IPS-18a (cell line): ENCODE results near the gene ERMN.
"Not testable (repeated sequence)": the region's sequence is repeated elsewhere in the genome, so short reads cannot be mapped to it uniquely, and the experiment has no call there.

Experiments used
- H3K27ac ChIP-seq: one replicate; pipeline ENCODE4 v1.5.1; 2013; ENCODE audit warnings: low read length
- H3K27me3 ChIP-seq: one replicate; pipeline ENCODE4 v1.6.1; 2013; ENCODE audit warnings: mild to moderate bottlenecking, low read length; ENCODE audit not compliant: control insufficient read depth, insufficient read depth
- H3K36me3 ChIP-seq: one replicate; pipeline ENCODE4 v1.6.1; 2013; ENCODE audit warnings: low read depth, low read length; ENCODE audit not compliant: control insufficient read depth
- H3K4me1 ChIP-seq: one replicate; pipeline ENCODE4 v1.6.1; 2013; ENCODE audit warnings: low read depth, low read length; ENCODE audit not compliant: control insufficient read depth
- H3K4me3 ChIP-seq: one replicate; pipeline ENCODE4 v1.5.1; 2013; ENCODE audit warnings: low read length
- H3K9ac ChIP-seq: one replicate; pipeline ENCODE4 v1.6.1; 2013; ENCODE audit warnings: mild to moderate bottlenecking, low read length, moderate library complexity
- H3K9me3 ChIP-seq: one replicate; pipeline ENCODE4 v1.6.1; 2013; ENCODE audit warnings: low read depth, low read length; ENCODE audit not compliant: control insufficient read depth

Gene ERMN

DNA sequence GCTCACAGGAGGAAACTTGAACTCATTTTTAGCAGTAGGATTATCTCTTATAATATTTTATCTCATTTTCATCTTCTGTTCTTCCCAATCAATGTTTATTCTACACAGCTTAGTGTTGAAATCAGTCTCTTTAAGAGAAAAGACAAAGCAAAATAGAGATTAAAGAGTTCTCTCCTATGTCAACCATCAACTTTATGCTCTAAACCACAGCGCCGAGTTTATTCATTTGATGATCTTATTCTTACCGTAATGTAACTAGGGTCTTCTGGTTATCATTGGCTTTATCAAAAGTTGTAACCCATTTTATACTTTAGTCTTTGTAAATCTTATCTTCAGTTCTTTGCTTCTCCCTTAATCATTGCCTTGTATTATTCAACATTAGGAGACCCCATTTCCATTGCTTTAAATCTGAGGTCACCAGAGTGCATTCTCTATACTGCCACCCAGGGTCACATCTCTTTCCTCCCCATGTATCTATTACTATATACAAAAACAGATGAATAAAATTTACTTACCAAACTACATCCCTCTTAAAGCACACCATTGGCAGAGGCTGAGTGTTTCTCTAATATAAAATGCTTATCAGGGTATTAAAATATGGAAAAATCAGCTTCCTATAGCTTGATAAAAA, 22.8 kb upstream of the ERMN start:
- Histone ChIP-seq H3K4me1 (peaks cover 10% of the 10 kb centered on the region), H3K36me3 (no peaks in the 10 kb centered on the region), H3K4me3 (no peak overlapping the region), H3K27ac (no peak overlapping the region), H3K9me3 (peaks cover 3% of the 10 kb centered on the region), H3K27me3 (no peaks in the 10 kb centered on the region), H3K9ac (no peak overlapping the region)

DNA sequence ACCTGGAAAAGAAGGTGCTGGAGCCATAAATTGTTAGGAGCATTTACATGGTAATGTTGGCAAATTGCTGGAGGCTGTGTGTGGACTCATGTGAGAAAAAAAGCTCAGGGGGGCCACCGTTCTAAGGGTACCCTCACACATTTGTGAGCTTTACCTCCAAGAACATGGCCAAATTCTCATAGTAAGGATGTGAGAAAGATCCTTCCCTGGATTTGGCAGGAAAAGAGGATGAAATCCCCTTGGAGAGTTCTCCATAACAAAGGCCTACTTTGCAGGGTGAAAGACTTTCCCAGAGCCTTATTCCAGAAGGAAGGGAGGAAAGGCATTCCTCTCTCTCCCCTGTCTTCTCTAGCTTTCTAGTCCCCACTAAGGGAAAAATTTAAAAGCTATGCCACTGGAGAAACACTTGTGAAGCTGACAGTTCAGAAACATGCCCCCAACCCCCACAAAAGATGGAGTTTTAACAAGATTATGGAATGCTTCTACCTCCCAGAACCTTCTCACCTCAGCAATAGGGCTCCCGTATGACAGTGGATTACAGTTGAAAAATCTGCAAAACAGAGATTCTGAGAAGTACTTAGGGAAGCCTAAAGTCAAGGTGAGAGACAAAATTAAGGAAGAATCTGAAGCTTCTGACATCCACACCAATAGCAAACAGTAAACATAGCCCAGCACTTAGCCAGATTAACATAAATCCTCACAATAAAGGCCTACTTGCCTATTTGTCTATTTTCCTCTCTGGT, 20.2 kb upstream of the ERMN start:
- H3K27me3 ChIP-seq = no peaks in the 10 kb centered on the region

DNA sequence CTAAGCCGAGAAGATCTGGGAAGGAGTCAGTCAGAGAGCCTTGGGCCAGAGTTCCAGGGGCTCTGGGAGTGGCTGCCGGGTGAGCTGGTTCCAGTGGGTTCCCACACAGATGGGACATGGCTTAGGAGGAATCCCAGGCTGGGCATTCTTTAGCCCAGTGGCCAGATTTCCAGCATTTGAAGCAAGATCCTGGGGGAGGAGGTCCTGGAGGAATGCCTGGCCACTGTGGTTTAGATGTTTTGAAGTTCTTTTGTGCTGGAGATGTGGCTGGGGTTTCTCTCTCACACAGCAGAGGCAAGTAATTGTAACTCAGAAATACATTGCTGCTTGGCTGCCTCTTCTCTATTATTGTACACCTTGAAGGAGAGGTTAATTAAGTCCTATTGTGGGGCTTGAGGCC, 15.8 kb upstream of the ERMN start:
- H3K4me1 ChIP-seq = peaks cover 11% of the 10 kb centered on the region
- not testable (repeated sequence) for H3K36me3 ChIP-seq, H3K27me3 ChIP-seq, H3K9me3 ChIP-seq, H3K4me3 ChIP-seq, H3K27ac ChIP-seq, H3K9ac ChIP-seq

More for the DNA sequence above, 20.2 kb upstream of the ERMN start:
- H3K4me1 ChIP-seq = peaks cover 10% of the 10 kb centered on the region
- no peak overlapping the region for H3K27ac ChIP-seq
- no peak overlapping the region for H3K9ac ChIP-seq
- no peaks in the 10 kb centered on the region for H3K36me3 ChIP-seq
- H3K4me3 ChIP-seq = no peak overlapping the region
- H3K9me3 ChIP-seq = peaks cover 3% of the 10 kb centered on the region

DNA sequence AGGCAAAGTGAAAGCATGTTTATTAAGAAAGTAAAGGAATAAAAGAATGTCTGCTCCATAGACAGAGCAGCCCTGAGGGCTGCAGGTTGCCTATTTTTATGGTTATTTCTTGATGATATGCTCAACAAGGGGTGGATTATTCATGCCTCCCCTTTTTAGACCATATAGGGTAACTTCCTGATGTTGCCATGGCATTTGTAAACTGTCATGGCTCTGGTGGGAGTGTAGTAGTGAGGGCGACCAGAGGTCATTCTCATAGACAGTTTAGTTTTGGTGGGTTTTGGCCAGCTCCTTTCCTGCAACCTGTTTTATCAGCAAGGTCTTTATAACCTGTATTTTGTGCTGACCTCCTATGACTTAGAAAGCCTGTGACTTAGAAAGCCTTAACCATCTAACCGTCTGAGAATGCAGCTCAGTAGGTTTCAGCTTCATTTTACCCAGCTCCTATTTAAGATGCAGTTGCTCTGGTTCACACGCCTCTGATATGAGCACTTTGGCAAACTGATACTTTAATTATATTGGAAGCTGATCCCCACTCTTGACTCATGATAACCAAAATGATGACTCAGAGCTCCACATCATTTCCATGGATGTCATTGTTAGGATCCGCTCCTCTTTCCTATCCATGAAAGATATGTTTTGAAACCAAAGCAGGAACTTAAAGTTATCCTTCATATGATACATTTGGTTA, 14.5 kb upstream of the ERMN start:
- H3K36me3 ChIP-seq = no peaks in the 10 kb centered on the region
- peaks cover 3% of the 10 kb centered on the region for H3K9me3 ChIP-seq
- H3K4me1 ChIP-seq = peaks cover 5% of the 10 kb centered on the region
- peak overlapping the region; percentile 7 for H3K9ac ChIP-seq
- H3K27ac ChIP-seq = no peak overlapping the region
- no peaks in the 10 kb centered on the region for H3K27me3 ChIP-seq
- H3K4me3 ChIP-seq = no peak overlapping the region

DNA sequence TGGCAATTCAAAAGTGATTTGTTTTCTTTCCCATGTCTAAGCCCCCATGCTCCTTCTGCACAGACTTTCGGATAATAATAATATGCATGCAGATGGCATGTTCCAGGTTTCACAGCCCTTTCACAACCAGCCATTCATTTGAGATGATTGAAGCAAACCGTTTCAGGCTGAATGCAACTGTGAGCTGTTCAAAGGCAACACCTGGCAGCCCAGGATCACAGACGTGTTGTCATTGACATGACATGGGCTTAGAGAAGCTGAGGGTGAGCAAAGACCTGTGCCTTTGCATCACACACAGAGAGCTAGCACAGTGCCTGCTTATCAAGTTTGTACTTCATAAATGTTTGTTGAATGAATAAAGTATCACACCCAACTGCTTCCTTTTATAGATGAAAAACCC, 12.4 kb upstream of the ERMN start:
- H3K27ac ChIP-seq = no peak overlapping the region
- H3K36me3 ChIP-seq = no peaks in the 10 kb centered on the region
- H3K9ac ChIP-seq = no peak overlapping the region
- no peaks in the 10 kb centered on the region for H3K27me3 ChIP-seq
- H3K4me3 ChIP-seq = no peak overlapping the region
- H3K4me1 ChIP-seq = peaks cover 5% of the 10 kb centered on the region
- H3K9me3 ChIP-seq = no peaks in the 10 kb centered on the region

DNA sequence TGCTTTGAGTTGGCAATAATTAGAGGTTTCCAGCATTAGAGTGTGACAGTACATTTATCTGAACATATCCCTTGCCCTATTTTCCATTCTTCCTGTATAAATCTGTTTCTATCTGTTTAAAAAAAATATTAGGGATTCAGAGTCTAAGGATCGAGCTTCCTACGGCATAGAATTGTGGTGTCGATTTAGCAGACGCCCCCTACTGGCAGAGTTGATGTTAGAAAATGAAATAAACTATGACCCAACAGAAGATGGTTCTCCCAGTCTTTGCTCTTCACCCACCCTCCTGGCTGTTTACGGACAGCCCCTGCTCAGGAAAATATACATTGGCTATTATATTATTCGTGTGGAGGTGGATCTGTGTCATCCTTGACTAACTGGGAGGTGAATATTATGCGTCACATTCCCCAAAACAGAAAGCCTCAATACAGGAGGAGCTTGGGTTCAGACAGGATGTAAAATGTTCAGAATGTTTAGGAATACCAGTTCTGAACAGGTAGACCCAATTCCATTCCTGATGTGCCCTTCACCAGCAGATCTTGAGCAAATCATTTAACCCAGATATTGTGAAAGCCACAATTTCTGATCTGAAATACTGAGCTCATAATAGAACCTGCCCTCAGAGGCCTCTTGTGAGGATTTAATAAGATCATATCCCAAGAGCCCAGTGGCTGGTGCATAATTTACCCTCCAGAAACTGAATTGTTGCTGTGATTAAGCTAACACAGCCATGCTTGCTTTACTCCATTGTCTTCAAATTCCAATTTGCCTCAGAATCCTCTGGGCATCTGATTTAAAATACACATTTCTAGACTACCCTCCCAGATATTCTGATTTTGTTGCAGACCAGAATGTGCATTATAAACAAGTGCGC, 10.8 kb upstream of the ERMN start:
- Histone ChIP-seq H3K27ac (no peak overlapping the region), H3K4me1 (peaks cover 5% of the 10 kb centered on the region), H3K9ac (no peak overlapping the region), H3K9me3 (no peaks in the 10 kb centered on the region), H3K4me3 (no peak overlapping the region), H3K36me3 (no peaks in the 10 kb centered on the region), H3K27me3 (no peaks in the 10 kb centered on the region)

DNA sequence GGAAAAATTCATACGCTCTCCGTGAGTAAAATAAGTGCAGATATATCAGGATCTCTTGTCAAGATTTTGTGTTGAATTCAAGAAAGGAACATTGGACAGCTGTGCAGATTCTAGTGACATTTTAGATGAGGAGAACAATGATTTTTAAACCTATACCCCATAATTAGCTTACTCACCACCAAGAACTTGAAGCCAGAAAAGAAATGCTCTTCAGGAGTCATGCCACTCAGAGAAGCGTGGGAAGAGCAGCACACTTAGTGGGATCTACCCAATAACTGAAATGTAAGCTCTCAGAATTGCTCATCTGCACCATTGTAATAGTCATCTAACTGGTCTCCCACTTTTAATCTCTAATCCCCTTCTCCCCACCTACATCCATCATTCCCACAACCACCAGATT, 9.2 kb upstream of the ERMN start:
- Histone ChIP-seq H3K27ac (no peak overlapping the region), H3K9ac (no peak overlapping the region), H3K9me3 (no peaks in the 10 kb centered on the region), H3K4me1 (peaks cover 4% of the 10 kb centered on the region), H3K4me3 (no peak overlapping the region), H3K27me3 (no peaks in the 10 kb centered on the region), H3K36me3 (no peaks in the 10 kb centered on the region)

DNA sequence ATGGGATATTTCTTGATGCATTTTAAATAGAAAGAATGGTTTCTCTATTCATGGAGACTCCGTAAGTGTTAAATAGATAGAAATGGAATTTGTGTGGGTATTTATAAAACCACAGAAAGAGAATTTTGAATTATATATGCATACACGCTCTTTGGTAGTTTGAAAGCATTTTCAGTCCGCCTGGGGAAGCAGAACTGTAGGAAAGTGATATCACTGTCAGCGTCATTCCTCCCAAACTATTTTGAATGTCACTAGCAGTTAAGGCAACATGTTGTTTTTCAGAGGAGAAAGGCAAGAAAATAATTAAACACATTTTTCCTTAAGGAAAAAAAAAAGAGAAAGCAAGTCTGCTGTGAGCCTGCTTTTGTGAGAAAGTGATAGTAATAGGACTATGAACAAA, 8.7 kb upstream of the ERMN start:
- Histone ChIP-seq H3K27me3 (no peaks in the 10 kb centered on the region), H3K27ac (no peak overlapping the region), H3K36me3 (no peaks in the 10 kb centered on the region), H3K4me1 (no peaks in the 10 kb centered on the region), H3K9me3 (no peaks in the 10 kb centered on the region), H3K4me3 (no peak overlapping the region), H3K9ac (no peak overlapping the region)

DNA sequence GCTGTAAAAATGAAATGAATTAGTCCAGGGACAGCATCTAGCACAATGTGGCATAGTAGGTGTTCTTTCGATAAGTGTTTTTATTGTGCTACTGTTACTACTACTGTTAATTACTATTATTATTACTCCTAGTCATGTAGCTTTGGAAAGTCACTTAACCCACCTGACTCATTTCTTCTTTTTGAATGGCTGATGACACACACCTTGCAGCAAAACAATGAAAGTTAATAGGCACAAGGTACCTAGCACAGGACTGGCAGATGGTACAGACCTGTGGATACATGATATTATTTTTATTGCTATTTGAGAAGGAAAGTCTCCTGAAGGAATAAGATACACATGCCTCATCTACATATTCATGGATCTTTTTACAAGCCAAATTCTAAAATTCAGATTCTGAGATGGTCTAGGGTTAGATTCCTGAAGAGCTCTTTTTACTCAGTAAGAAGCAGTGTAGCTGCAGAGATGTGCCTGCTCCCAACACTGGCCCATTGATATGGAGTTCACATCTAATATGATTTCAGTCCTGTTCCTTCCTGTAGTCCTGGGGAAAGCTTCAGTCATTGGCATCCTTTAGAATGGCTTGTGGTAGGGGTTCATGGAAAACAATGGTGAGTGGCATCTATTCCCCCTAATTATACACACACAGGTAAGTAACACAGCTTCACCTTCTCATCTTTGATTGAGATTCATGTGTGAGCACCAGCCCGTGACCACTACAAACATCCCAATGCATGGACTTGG, 7.9 kb upstream of the ERMN start:
- no peaks in the 10 kb centered on the region for H3K4me1 ChIP-seq
- no peak overlapping the region for H3K4me3 ChIP-seq
- no peaks in the 10 kb centered on the region for H3K9me3 ChIP-seq
- H3K36me3 ChIP-seq = no peaks in the 10 kb centered on the region
- H3K9ac ChIP-seq = no peak overlapping the region
- no peak overlapping the region for H3K27ac ChIP-seq
- H3K27me3 ChIP-seq = no peaks in the 10 kb centered on the region

DNA sequence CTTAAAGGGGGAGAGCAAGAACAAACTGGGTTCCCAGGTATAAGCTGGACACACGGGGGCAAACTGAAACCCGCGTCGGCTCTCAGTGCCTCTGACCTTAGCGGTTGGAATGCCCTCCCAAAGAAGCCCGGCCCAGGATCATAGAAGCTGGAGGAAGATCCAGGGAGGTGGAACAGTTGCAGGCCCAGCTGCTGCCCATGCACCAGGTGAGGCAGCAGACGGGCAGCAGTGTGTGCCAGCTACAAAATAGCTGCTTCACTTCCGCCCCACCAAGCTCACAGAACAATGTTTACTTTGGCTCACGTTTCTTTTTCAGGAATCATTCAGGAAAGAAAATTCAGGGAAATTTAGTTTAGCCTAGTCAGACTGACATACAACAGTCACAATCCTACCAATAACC, 3.9 kb upstream of the ERMN start:
- no peak overlapping the region for H3K27ac ChIP-seq
- no peaks in the 10 kb centered on the region for H3K9me3 ChIP-seq
- H3K36me3 ChIP-seq = no peaks in the 10 kb centered on the region
- no peak overlapping the region for H3K4me3 ChIP-seq
- peaks cover 21% of the 10 kb centered on the region for H3K4me1 ChIP-seq
- H3K9ac ChIP-seq = no peak overlapping the region
- no peaks in the 10 kb centered on the region for H3K27me3 ChIP-seq
